ENCODE data around the gene USF3.
"Not testable (repeated sequence)": the region's sequence is repeated elsewhere in the genome, so short reads cannot be mapped to it uniquely, and the experiment has no call there.

USF3 gene

DNA sequence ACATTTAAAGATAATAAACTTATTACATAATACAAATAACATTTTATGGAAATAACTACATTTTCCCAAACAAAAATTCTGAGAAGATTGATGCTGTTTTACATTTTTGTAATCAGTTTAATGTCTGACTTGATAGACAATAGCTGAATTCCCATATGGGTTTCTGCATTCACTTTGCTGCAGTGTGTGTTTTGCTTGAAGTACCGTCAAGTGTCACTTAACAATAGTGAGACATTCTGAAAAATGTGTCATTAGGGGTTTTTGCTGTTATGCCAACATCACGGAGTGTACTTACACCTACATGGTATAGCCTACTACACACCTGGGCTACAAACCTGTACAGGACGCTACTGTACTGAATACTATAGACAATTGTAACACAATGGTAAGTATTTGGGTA is 57.5 kb downstream of the USF3 start:
- Histone ChIP-seq H3K18ac (ENCODE audit: low read length) (no peak overlapping the region), H3K4me3 (ENCODE audit: low read length) (no peak overlapping the region), H3K9ac (ENCODE audit: low read length) (no peak overlapping the region), H4K5ac (ENCODE audit: low read length) (no peak overlapping the region), H3K4me2 (ENCODE audit: low read length) (no peak overlapping the region), H2AK5ac (ENCODE audit: low read length) (no peak overlapping the region), H3K23ac (ENCODE audit: low read length) (no peak overlapping the region), H3K79me2 (ENCODE audit: control insufficient read depth, insufficient read depth, low read length) (no peaks in the 10 kb centered on the region), H2BK5ac (ENCODE audit: low read length) (no peak overlapping the region), H4K8ac (ENCODE audit: low read depth, low read length) (no peak overlapping the region), H3K4ac (ENCODE audit: low read depth, low read length) (no peak overlapping the region), H3K56ac (ENCODE audit: low read length) (no peak overlapping the region), H3K27ac (ENCODE audit: low read depth, low read length) (no peak overlapping the region), H3K4me1 (ENCODE audit: control insufficient read depth, low read depth, low read length) (no peaks in the 10 kb centered on the region), H2BK120ac (ENCODE audit: low read depth, low read length) (no peak overlapping the region), H3K27me3 (ENCODE audit: insufficient read depth, low read length, poor library complexity) (no peaks in the 10 kb centered on the region), H3K79me1 (ENCODE audit: low read length) (no peaks in the 10 kb centered on the region), H3K36me3 (ENCODE audit: control insufficient read depth, insufficient read depth, low read length) (no peaks in the 10 kb centered on the region), H2BK15ac (replicated peaks; ENCODE audit: low read depth) (no peak overlapping the region)
- WGBS (ENCODE audit: extremely low coverage, insufficient coverage, low lambda C conversion rate) = no CpG with 5 or more reads among the region's 3 CpGs
- no peak for DNase-seq

DNA sequence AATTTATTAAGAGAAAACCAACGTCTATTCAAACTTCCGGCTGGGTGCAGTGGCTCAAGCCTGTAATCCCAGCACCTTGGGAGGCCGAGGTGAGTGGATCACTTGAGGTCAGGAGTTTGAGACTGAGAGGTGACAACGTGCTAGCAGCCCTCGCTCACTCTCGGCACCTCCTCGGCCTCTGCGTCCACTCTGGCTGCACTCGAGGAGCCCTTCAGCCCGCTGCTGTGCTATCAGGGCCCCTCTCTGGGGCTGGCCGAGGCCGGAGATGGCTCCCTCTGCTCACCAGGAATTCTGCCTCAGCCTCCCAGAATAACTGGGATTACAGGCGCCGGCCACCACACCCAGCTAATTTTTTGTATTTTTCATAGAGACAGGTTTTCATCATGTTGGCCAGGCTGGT is 58.7 kb downstream of the USF3 start:
- Histone ChIP-seq H3K4me1 (ENCODE audit: control insufficient read depth, low read depth, low read length) (no peaks in the 10 kb centered on the region), H3K79me1 (ENCODE audit: low read length) (no peaks in the 10 kb centered on the region), H3K4ac (ENCODE audit: low read depth, low read length) (no peak overlapping the region), H3K27ac (ENCODE audit: low read depth, low read length) (no peak overlapping the region), H4K8ac (ENCODE audit: low read depth, low read length) (no peak overlapping the region), H3K79me2 (ENCODE audit: control insufficient read depth, insufficient read depth, low read length) (no peaks in the 10 kb centered on the region), H2BK120ac (ENCODE audit: low read depth, low read length) (no peak overlapping the region), H3K4me3 (ENCODE audit: low read length) (no peak overlapping the region), H3K18ac (ENCODE audit: low read length) (no peak overlapping the region), H3K27me3 (ENCODE audit: insufficient read depth, low read length, poor library complexity) (no peaks in the 10 kb centered on the region), H2BK5ac (ENCODE audit: low read length) (no peak overlapping the region), H3K23ac (ENCODE audit: low read length) (no peak overlapping the region), H3K36me3 (ENCODE audit: control insufficient read depth, insufficient read depth, low read length) (no peaks in the 10 kb centered on the region), H4K5ac (ENCODE audit: low read length) (no peak overlapping the region), H2AK5ac (ENCODE audit: low read length) (no peak overlapping the region), H3K9ac (ENCODE audit: low read length) (no peak overlapping the region), H3K56ac (ENCODE audit: low read length) (no peak overlapping the region), H2BK15ac (replicated peaks; ENCODE audit: low read depth) (no peak overlapping the region), H3K4me2 (ENCODE audit: low read length) (no peak overlapping the region)
- no peak for DNase-seq
- no CpG with 5 or more reads among the region's 14 CpGs for WGBS (ENCODE audit: extremely low coverage, insufficient coverage, low lambda C conversion rate)

DNA sequence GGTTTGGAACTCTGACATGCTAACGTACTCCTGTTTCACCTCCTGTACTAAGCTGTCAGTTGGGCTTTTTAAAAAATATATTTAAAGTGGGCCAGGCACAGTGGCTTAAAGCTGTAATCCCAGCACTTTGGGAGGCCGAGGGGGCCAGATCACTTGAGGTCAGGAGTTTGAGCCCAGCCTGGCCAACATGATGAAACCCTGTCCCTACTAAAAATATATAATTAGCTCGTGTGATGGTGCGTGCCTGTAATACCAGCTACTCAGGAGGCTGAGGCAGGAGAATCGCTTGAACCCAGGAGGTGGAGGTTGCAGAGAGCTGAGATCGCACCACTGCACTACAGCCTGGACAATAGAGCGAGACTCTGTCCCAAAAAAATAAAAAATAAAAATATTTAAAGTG is 60.4 kb downstream of the USF3 start:
- H3K4me1 ChIP-seq (ENCODE audit: control insufficient read depth, low read depth, low read length); H2BK120ac ChIP-seq (ENCODE audit: low read depth, low read length); H4K8ac ChIP-seq (ENCODE audit: low read depth, low read length); H3K4ac ChIP-seq (ENCODE audit: low read depth, low read length); DNase-seq; H2BK15ac ChIP-seq (replicated peaks; ENCODE audit: low read depth); H3K4me2 ChIP-seq (ENCODE audit: low read length); H2BK5ac ChIP-seq (ENCODE audit: low read length); H3K36me3 ChIP-seq (ENCODE audit: control insufficient read depth, insufficient read depth, low read length); H3K9ac ChIP-seq (ENCODE audit: low read length); H3K23ac ChIP-seq (ENCODE audit: low read length); H3K27ac ChIP-seq (ENCODE audit: low read depth, low read length); H3K18ac ChIP-seq (ENCODE audit: low read length); H3K56ac ChIP-seq (ENCODE audit: low read length); H3K27me3 ChIP-seq (ENCODE audit: insufficient read depth, low read length, poor library complexity); H4K5ac ChIP-seq (ENCODE audit: low read length); H2AK5ac ChIP-seq (ENCODE audit: low read length); H3K4me3 ChIP-seq (ENCODE audit: low read length); H3K79me1 ChIP-seq (ENCODE audit: low read length); H3K79me2 ChIP-seq (ENCODE audit: control insufficient read depth, insufficient read depth, low read length): not testable (repeated sequence)
- no CpG with 5 or more reads among the region's 7 CpGs for WGBS (ENCODE audit: extremely low coverage, insufficient coverage, low lambda C conversion rate)

DNA sequence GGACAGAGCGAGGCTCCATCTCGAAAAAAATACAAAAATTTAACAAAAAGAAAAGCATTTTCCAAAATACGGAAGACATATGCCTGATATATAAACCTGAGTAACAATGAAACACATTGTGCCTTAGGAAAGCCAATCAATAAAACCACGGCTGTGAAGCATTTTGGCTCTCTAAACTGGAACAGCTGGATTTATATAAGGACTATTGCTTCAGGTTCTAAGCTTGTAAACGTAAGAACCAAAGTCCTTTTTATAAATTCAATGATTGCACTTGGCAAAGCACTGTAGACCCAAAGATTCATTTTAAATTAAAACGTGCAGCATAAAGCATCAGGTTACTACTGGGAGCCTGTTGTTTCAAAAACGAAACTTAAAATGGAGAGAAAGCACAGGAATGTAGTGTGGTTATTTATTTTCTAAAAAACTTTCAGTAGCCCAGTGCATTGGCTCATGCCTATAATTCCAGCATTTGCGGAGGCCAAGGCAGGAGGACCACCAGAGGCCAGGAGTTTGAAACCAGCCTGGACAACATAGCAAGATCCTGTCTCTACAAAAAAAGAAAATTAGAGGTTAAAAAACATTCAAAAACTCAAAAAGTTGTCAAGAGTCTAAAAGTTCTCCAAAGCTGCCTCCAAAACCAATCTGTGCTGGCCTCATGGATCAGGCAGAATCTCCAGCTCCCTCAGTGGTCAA is 61.5 kb downstream of the USF3 start:
- H3K27me3 ChIP-seq (ENCODE audit: insufficient read depth, low read length, poor library complexity) = no peaks in the 10 kb centered on the region
- no peak for DNase-seq
- no peak overlapping the region for H2BK15ac ChIP-seq (replicated peaks; ENCODE audit: low read depth)
- no peaks in the 10 kb centered on the region for H3K4me1 ChIP-seq (ENCODE audit: control insufficient read depth, low read depth, low read length)
- no peak overlapping the region for H3K4me2 ChIP-seq (ENCODE audit: low read length)
- H3K36me3 ChIP-seq (ENCODE audit: control insufficient read depth, insufficient read depth, low read length) = no peaks in the 10 kb centered on the region
- no peak overlapping the region for H3K23ac ChIP-seq (ENCODE audit: low read length)
- no peak overlapping the region for H3K4ac ChIP-seq (ENCODE audit: low read depth, low read length)
- no peak overlapping the region for H2BK5ac ChIP-seq (ENCODE audit: low read length)
- no peak overlapping the region for H2AK5ac ChIP-seq (ENCODE audit: low read length)
- no peak overlapping the region for H3K27ac ChIP-seq (ENCODE audit: low read depth, low read length)
- H3K9ac ChIP-seq (ENCODE audit: low read length) = no peak overlapping the region
- no peaks in the 10 kb centered on the region for H3K79me1 ChIP-seq (ENCODE audit: low read length)
- no CpG with 5 or more reads among the region's 8 CpGs for WGBS (ENCODE audit: extremely low coverage, insufficient coverage, low lambda C conversion rate)
- no peak overlapping the region for H4K5ac ChIP-seq (ENCODE audit: low read length)
- no peak overlapping the region for H2BK120ac ChIP-seq (ENCODE audit: low read depth, low read length)
- H3K4me3 ChIP-seq (ENCODE audit: low read length) = no peak overlapping the region
- no peak overlapping the region for H3K18ac ChIP-seq (ENCODE audit: low read length)
- no peak overlapping the region for H3K56ac ChIP-seq (ENCODE audit: low read length)
- no peak overlapping the region for H4K8ac ChIP-seq (ENCODE audit: low read depth, low read length)
- no peaks in the 10 kb centered on the region for H3K79me2 ChIP-seq (ENCODE audit: control insufficient read depth, insufficient read depth, low read length)

DNA sequence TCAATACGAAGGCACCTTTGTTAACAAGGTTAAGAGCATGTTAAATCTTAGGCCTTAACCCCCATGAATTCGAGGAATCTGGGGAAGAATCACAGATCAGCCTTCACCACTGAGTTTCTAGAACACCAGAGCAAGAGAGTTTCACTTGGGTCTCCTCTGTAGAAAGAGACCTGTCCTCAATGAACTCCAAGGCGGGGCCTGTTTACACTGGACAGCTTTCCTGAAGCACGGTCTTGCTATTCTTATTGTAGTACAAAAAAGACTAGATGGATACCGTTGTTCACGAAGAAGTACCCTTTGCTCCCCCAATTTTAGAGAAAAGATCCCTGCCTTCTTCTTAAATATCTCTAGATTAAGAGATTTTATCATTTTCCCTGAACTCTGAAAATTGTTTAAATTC is 64.9 kb downstream of the USF3 start:
- Histone ChIP-seq H3K4me2 (ENCODE audit: low read length) (no peak overlapping the region), H3K36me3 (ENCODE audit: control insufficient read depth, insufficient read depth, low read length) (no peaks in the 10 kb centered on the region), H2AK5ac (ENCODE audit: low read length) (no peak overlapping the region), H3K27ac (ENCODE audit: low read depth, low read length) (no peak overlapping the region), H3K4me3 (ENCODE audit: low read length) (no peak overlapping the region), H4K5ac (ENCODE audit: low read length) (no peak overlapping the region), H3K23ac (ENCODE audit: low read length) (no peak overlapping the region), H3K56ac (ENCODE audit: low read length) (no peak overlapping the region), H3K9ac (ENCODE audit: low read length) (no peak overlapping the region), H3K79me1 (ENCODE audit: low read length) (no peaks in the 10 kb centered on the region), H3K79me2 (ENCODE audit: control insufficient read depth, insufficient read depth, low read length) (no peaks in the 10 kb centered on the region), H3K4ac (ENCODE audit: low read depth, low read length) (no peak overlapping the region), H3K18ac (ENCODE audit: low read length) (no peak overlapping the region), H2BK15ac (replicated peaks; ENCODE audit: low read depth) (no peak overlapping the region), H3K27me3 (ENCODE audit: insufficient read depth, low read length, poor library complexity) (no peaks in the 10 kb centered on the region), H2BK120ac (ENCODE audit: low read depth, low read length) (no peak overlapping the region), H3K4me1 (ENCODE audit: control insufficient read depth, low read depth, low read length) (no peaks in the 10 kb centered on the region), H2BK5ac (ENCODE audit: low read length) (no peak overlapping the region), H4K8ac (ENCODE audit: low read depth, low read length) (no peak overlapping the region)
- no CpG with 5 or more reads among the region's 6 CpGs for WGBS (ENCODE audit: extremely low coverage, insufficient coverage, low lambda C conversion rate)
- no peak for DNase-seq

DNA sequence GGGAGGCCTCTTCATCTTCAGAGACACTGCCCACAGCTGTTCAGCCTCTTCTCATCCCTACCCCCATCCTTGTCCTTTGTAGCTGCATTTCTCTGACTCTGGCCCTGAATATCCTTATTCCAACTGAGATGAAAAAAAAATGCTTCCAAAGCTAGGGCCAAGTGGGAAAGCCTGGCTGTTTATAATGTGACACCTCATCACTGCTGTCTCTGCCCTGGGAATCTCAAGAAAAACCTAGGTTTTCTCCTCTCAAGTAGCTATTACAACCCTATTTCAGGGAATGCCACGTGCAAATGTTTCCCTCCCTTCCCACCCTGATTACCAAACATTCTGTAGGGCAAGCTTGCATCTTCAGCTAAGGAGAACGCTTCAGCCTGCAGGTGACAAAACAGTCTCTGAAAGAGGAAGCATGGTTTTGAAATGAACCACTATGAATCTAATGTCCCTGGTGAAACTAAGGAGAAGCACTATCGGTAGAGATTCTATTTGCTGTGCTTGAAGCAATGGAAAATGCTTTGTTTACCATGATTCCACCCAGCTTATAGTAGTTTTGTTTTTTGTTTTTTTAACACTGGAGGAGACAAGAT is 65.4 kb downstream of the USF3 start:
- H3K4me1 ChIP-seq (ENCODE audit: control insufficient read depth, low read depth, low read length) = no peaks in the 10 kb centered on the region
- no peak overlapping the region for H3K56ac ChIP-seq (ENCODE audit: low read length)
- H2BK5ac ChIP-seq (ENCODE audit: low read length) = no peak overlapping the region
- no peak overlapping the region for H4K5ac ChIP-seq (ENCODE audit: low read length)
- no peaks in the 10 kb centered on the region for H3K79me2 ChIP-seq (ENCODE audit: control insufficient read depth, insufficient read depth, low read length)
- H3K27ac ChIP-seq (ENCODE audit: low read depth, low read length) = no peak overlapping the region
- no peak overlapping the region for H3K4ac ChIP-seq (ENCODE audit: low read depth, low read length)
- H3K23ac ChIP-seq (ENCODE audit: low read length) = no peak overlapping the region
- no peaks in the 10 kb centered on the region for H3K36me3 ChIP-seq (ENCODE audit: control insufficient read depth, insufficient read depth, low read length)
- H3K4me3 ChIP-seq (ENCODE audit: low read length) = no peak overlapping the region
- H3K79me1 ChIP-seq (ENCODE audit: low read length) = no peaks in the 10 kb centered on the region
- no peak overlapping the region for H3K18ac ChIP-seq (ENCODE audit: low read length)
- WGBS (ENCODE audit: extremely low coverage, insufficient coverage, low lambda C conversion rate) = no CpG with 5 or more reads among the region's 3 CpGs
- H3K4me2 ChIP-seq (ENCODE audit: low read length) = no peak overlapping the region
- DNase-seq = no peak
- no peak overlapping the region for H4K8ac ChIP-seq (ENCODE audit: low read depth, low read length)
- no peak overlapping the region for H3K9ac ChIP-seq (ENCODE audit: low read length)
- no peaks in the 10 kb centered on the region for H3K27me3 ChIP-seq (ENCODE audit: insufficient read depth, low read length, poor library complexity)
- H2BK15ac ChIP-seq (replicated peaks; ENCODE audit: low read depth) = no peak overlapping the region
- no peak overlapping the region for H2AK5ac ChIP-seq (ENCODE audit: low read length)
- H2BK120ac ChIP-seq (ENCODE audit: low read depth, low read length) = no peak overlapping the region
